HEK293 (cell line): ENCODE measurements around the gene IRS2.

Source experiments
- CTCF ChIA-PET: fragments of 350-600 bp; formaldehyde crosslinking; extraction: SDS; loops from one replicate; lab custom pipeline; 2021; ENCODE audit warnings: antibody characterized with exemption; lab: Yijun Ruan, JAX
- POLR2A ChIA-PET: fragments of 300-600 bp; formaldehyde crosslinking; extraction: SDS; loops from one replicate; lab custom pipeline; 2020; ENCODE audit warnings: antibody characterized with exemption, inconsistent platforms; lab: Yijun Ruan, JAX
- H3K27ac ChIP-seq: fragments of 200-500 bp; sonication (Bioruptor generic); 2 replicates; pipeline ENCODE4 v1.5.1; 2014; ENCODE audit warnings: low read depth, low read length, control low read depth, inconsistent platforms; ENCODE audit errors: extremely low read depth
- H3K36me3 ChIP-seq, 2 experiments: fragments of 200-500 bp in 1 of 2; sonication (Bioruptor generic) in 1 of 2; 1 replicate in 1 of 2; 2 replicates in 1 of 2; pipeline ENCODE4 v1.5.1; 2014 to 2017; ENCODE audit warnings: inconsistent platforms in 2 of 2, low read length in 2 of 2; ENCODE audit not compliant: control insufficient read depth in 2 of 2, insufficient read depth in 1 of 2
- H3K4me1 ChIP-seq: fragments of 200-500 bp; sonication (Bioruptor generic); 2 replicates; pipeline ENCODE4 v1.5.1; 2014; ENCODE audit warnings: mild to moderate bottlenecking, low read length, inconsistent platforms; ENCODE audit not compliant: control insufficient read depth, insufficient read depth
- H3K4me3 ChIP-seq: 2 replicates; pipeline ENCODE4 v1.5.1; 2011; ENCODE audit warnings: low read depth, mild to moderate bottlenecking, control low read depth, low read length, moderate library complexity
- H3K9me3 ChIP-seq: fragments of 200-500 bp; sonication (Bioruptor generic); 2 replicates; pipeline ENCODE4 v1.5.1; 2014; ENCODE audit warnings: low read depth, low read length, inconsistent platforms; ENCODE audit not compliant: control insufficient read depth, insufficient read depth
- HOXA7 ChIP-seq: sonication (generic); formaldehyde crosslinking; IDR thresholded peaks from 2 replicates; pipeline ENCODE4 v1.8.1; 2022; ENCODE audit warnings: missing genetic modification reagents, borderline replicate concordance
- HOXC10 ChIP-seq: sonication (generic); formaldehyde crosslinking; IDR thresholded peaks from 2 replicates; pipeline ENCODE4 v1.8.1; 2023; ENCODE audit warnings: mild to moderate bottlenecking, missing genetic modification reagents
- KLF10 ChIP-seq: fragments of 450-650 bp; IDR thresholded peaks from 2 replicates; pipeline ENCODE4 v1.5.1; 2018; ENCODE audit warnings: missing biosample characterization, mild to moderate bottlenecking, missing genetic modification characterization
- SCRT2 ChIP-seq: fragments of 450-650 bp; formaldehyde crosslinking; IDR thresholded peaks from 2 replicates; pipeline ENCODE4 v1.5.1; 2016; ENCODE audit warnings: missing biosample characterization, missing genetic modification characterization
- ZBTB11 ChIP-seq: fragments of 450-650 bp; formaldehyde crosslinking; conservative IDR thresholded peaks from 2 replicates; pipeline ENCODE4 v1.5.1; 2016; ENCODE audit warnings: low read depth, missing biosample characterization, missing genetic modification characterization
- ZBTB49 ChIP-seq: fragments of 450-650 bp; formaldehyde crosslinking; IDR thresholded peaks from 2 replicates; pipeline ENCODE4 v1.5.1; 2016; ENCODE audit warnings: missing biosample characterization, missing genetic modification characterization, low read depth
- ZFP41 ChIP-seq: fragments of 450-650 bp; formaldehyde crosslinking; IDR thresholded peaks from 2 replicates; pipeline ENCODE4 v1.5.1; 2016; ENCODE audit warnings: missing biosample characterization, missing genetic modification characterization, borderline replicate concordance
- ZNF133 ChIP-seq: fragments of 450-650 bp; formaldehyde crosslinking; IDR thresholded peaks from 2 replicates; pipeline ENCODE4 v1.5.1; 2016; ENCODE audit warnings: missing biosample characterization, missing genetic modification characterization
- ZNF184 ChIP-seq: fragments of 450-650 bp; IDR thresholded peaks from 2 replicates; pipeline ENCODE4 v1.5.1; 2018; ENCODE audit warnings: missing biosample characterization, mild to moderate bottlenecking, missing genetic modification characterization
- ZNF2 ChIP-seq: fragments of 450-650 bp; formaldehyde crosslinking; IDR thresholded peaks from 2 replicates; pipeline ENCODE4 v1.5.1; 2016; ENCODE audit warnings: missing biosample characterization, missing genetic modification characterization
- ZNF311 ChIP-seq: fragments of 450-650 bp; formaldehyde crosslinking; IDR thresholded peaks from 2 replicates; pipeline ENCODE4 v1.5.1; 2017; ENCODE audit warnings: missing biosample characterization, missing genetic modification characterization, borderline replicate concordance
- ZNF518A ChIP-seq: fragments of 450-650 bp; formaldehyde crosslinking; conservative IDR thresholded peaks from 2 replicates; pipeline ENCODE4 v1.5.1; 2016; ENCODE audit warnings: low read depth, missing biosample characterization, missing genetic modification characterization
- ZNF521 ChIP-seq: fragments of 450-650 bp; formaldehyde crosslinking; IDR thresholded peaks from 2 replicates; pipeline ENCODE4 v1.5.1; 2017; ENCODE audit warnings: missing biosample characterization, mild to moderate bottlenecking, missing genetic modification characterization
- ZNF555 ChIP-seq: fragments of 450-650 bp; formaldehyde crosslinking; conservative IDR thresholded peaks from 2 replicates; pipeline ENCODE4 v1.5.1; 2017; ENCODE audit warnings: missing biosample characterization, mild to moderate bottlenecking, missing genetic modification characterization, inconsistent platforms
- ZNF560 ChIP-seq: fragments of 450-650 bp; formaldehyde crosslinking; IDR thresholded peaks from 2 replicates; pipeline ENCODE4 v1.5.1; 2017; ENCODE audit warnings: missing biosample characterization, missing genetic modification characterization, borderline replicate concordance
- ZNF610 ChIP-seq: fragments of 450-650 bp; formaldehyde crosslinking; IDR thresholded peaks from 2 replicates; pipeline ENCODE4 v1.5.1; 2016; ENCODE audit warnings: missing biosample characterization, missing genetic modification characterization, borderline replicate concordance
- ZNF621 ChIP-seq: fragments of 450-650 bp; formaldehyde crosslinking; IDR thresholded peaks from 2 replicates; pipeline ENCODE4 v1.5.1; 2017; ENCODE audit warnings: missing biosample characterization, missing genetic modification characterization
- ZNF777 ChIP-seq: fragments of 450-650 bp; formaldehyde crosslinking; IDR thresholded peaks from 2 replicates; pipeline ENCODE4 v1.5.1; 2017; ENCODE audit warnings: missing biosample characterization, missing genetic modification characterization, borderline replicate concordance

The IRS2 gene

GRCh38 chr13:109803825-109804224 lies 17.4 kb upstream of the IRS2 start:
- Histone ChIP-seq H3K4me1 (no peaks in the 10 kb centered on the region), H3K4me3 (no peak overlapping the region), H3K36me3 (no peaks in the 10 kb centered on the region), H3K9me3 (no peaks in the 10 kb centered on the region), H3K27ac (no peak overlapping the region)
- ChIA-PET POLR2A (no interaction called here), CTCF (interaction anchor here (0.6 kb wide), 1 partner anchor 66 kb away, joined by 3 read pairs; no protein-coding TSS in a partner anchor)
- no peak for TF ChIP-seq ZNF521 (tag by site-specific recombination)
- TF ChIP-seq ZNF2 (tag by site-specific recombination) = no peak

GRCh38 chr13:109802936-109803335 lies 16.6 kb upstream of the IRS2 start:
- Histone ChIP-seq H3K27ac (no peak overlapping the region), H3K9me3 (no peaks in the 10 kb centered on the region), H3K4me3 (no peak overlapping the region), H3K36me3 (no peaks in the 10 kb centered on the region), H3K4me1 (no peaks in the 10 kb centered on the region)
- 0 out of 2 replicates have a peak, but pooled peaks have one; percentile 23 for TF ChIP-seq SCRT2 (tag by site-specific recombination)
- no peak for TF ChIP-seq ZNF777 (tag by site-specific recombination)
- ChIA-PET CTCF (no interaction called here), POLR2A (no interaction called here)

- TF ChIP-seq ZNF518A (tag by site-specific recombination) = no peak
- TF ChIP-seq ZNF777 (tag by site-specific recombination) = no peak
- TF ChIP-seq ZBTB49 (tag by site-specific recombination) = no peak
- no peak for TF ChIP-seq ZNF555
- no peak for TF ChIP-seq ZNF133
- TF ChIP-seq KLF10 (tag by site-specific recombination) = no peak
- no peak for TF ChIP-seq ZFP41 (tag by site-specific recombination)
- TF ChIP-seq HOXC10 (CRISPR knock-in tag) = no peak
- TF ChIP-seq ZNF610 (tag by site-specific recombination) = no peak
- no peak for TF ChIP-seq ZNF560 (tag by site-specific recombination)
- TF ChIP-seq HOXA7 (CRISPR knock-in tag) = no peak
- TF ChIP-seq ZNF311 (tag by site-specific recombination) = no peak
- TF ChIP-seq ZBTB11 (tag by site-specific recombination) = no peak
- no peak for TF ChIP-seq ZNF621 (tag by site-specific recombination)
- TF ChIP-seq ZNF184 (tag by site-specific recombination) = no peak
- TF ChIP-seq, all 188 proteins: peak for 0
- Histone ChIP-seq H3K27ac (no peak overlapping the region), H3K4me1 (no peaks in the 10 kb centered on the region), H3K36me3 (no peaks in the 10 kb centered on the region), H3K9me3 (no peaks in the 10 kb centered on the region), H3K4me3 (no peak overlapping the region)
- POLR2A ChIA-PET = no interaction called here
- CTCF ChIA-PET = no interaction called here
Observed at GRCh38 chr13:109795011-109795410, 8.6 kb upstream of the IRS2 start.
